ENCODE results near the gene ZNF891.

Gene ZNF891

DNA sequence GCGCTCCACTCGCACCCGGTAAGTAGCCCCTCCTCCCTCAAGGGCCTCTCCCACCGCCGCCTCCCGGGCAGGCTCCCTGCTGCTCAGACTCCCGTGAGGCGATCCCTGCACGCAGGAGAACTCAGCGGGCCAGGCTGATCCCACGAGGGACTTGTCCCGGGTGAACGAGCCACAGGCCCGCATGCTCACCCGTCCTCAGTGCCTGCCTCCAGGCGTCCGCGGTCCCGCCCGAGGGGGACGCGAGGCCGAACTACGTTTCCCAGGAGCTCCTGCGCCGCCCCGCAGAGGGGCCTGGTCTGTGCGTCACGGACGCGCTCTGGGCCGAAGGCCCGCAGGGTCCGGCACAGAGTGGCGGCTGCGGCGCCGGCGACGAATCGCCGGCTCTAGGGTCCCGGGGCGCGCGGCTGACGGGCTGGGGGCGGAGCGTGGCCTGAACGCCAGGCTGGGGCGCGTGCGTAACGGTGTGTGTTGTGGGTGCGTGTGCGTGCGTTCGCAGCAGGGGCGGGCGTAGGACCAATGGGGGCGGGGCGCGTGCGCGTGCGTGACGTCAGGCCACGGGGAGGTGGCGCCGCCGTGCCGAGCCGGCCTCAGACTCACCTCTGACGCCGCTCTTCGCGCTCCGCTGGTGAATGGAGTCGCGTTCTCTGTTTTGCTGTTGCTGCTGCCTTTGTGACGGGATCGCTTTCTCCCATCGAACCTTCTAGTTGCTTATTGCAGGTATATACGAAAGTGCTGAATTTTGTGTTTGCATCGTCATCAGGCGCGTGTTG is at the start of gene ZNF891, which contains the start of gene ZNF10:
Gene ZNF891 (minus strand): TSS at position 237 of the 770 bp plus-strand sequence. CDS start 8,356 bp downstream, outside the sequence.
Gene ZNF10 (plus strand): TSS at position 590 of the 770 bp plus-strand sequence. CDS start 13,866 bp downstream, outside the sequence.
- TF ChIP-seq, protein P1, sequence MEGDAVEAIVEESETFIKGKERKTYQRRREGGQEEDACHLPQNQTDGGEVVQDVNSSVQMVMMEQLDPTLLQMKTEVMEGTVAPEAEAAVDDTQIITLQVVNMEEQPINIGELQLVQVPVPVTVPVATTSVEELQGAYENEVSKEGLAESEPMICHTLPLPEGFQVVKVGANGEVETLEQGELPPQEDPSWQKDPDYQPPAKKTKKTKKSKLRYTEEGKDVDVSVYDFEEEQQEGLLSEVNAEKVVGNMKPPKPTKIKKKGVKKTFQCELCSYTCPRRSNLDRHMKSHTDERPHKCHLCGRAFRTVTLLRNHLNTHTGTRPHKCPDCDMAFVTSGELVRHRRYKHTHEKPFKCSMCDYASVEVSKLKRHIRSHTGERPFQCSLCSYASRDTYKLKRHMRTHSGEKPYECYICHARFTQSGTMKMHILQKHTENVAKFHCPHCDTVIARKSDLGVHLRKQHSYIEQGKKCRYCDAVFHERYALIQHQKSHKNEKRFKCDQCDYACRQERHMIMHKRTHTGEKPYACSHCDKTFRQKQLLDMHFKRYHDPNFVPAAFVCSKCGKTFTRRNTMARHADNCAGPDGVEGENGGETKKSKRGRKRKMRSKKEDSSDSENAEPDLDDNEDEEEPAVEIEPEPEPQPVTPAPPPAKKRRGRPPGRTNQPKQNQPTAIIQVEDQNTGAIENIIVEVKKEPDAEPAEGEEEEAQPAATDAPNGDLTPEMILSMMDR (IDR thresholded peaks at IDR 0.05; ENCODE audit: control insufficient read depth, insufficient read depth, low read depth, low read length, missing control alignments) = no peak
- DNase-seq (ENCODE audit: low read depth) = peak; percentile 75
- peak within 1 kb of the TSS; percentile 82 for H3K4me3 ChIP-seq (ENCODE audit: control insufficient read depth, low read depth, low read length)

DNA sequence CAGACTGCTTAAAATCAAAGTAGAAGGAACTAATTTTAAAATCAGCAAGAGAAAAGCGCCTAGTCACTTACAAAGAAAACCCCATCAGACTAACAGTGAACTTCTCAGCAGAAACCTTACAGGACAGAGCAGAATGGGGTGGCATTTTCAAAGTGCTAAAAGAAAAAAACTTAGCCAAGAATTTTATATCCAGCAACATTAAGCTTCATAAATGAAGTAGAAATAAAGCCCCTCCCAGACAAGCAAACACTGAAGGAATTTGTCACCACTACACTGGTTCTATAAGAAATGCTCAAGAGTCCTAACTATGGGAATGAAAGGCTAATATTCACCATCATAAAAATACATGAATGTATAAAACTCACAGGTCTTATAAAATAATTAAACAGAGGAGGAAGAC is 44.8 kb upstream of the ZNF891 start:
- H3K4me3 ChIP-seq (ENCODE audit: control insufficient read depth, low read depth, low read length) = no peak overlapping the region
- TF ChIP-seq, protein P1 (IDR thresholded peaks at IDR 0.05; ENCODE audit: control insufficient read depth, insufficient read depth, low read depth, low read length, missing control alignments) = no peak
- DNase-seq (ENCODE audit: low read depth) = no peak

DNA sequence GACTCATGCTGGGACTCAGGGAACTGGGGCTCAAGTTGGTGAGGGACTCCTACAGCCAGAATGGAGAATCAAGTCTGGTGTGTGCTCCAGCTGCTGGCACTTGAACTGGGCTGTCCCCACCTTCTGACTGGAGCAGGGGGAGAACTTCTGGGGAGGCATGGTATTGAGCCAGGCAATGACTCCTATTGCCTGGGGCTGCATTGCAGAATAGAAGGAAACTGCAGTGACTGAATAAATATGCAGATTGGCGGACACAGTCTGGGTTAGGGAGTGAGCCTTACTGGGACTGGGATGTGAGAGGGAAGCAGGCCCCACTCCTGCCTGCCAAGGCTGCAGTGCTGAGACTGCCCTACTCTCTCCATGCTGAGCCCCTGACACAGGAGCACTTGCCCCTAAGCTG is 42.4 kb upstream of the ZNF891 start:
- no peak for DNase-seq (ENCODE audit: low read depth)
- no peak overlapping the region for H3K4me3 ChIP-seq (ENCODE audit: control insufficient read depth, low read depth, low read length)
- TF ChIP-seq, protein P1 (IDR thresholded peaks at IDR 0.05; ENCODE audit: control insufficient read depth, insufficient read depth, low read depth, low read length, missing control alignments) = no peak

DNA sequence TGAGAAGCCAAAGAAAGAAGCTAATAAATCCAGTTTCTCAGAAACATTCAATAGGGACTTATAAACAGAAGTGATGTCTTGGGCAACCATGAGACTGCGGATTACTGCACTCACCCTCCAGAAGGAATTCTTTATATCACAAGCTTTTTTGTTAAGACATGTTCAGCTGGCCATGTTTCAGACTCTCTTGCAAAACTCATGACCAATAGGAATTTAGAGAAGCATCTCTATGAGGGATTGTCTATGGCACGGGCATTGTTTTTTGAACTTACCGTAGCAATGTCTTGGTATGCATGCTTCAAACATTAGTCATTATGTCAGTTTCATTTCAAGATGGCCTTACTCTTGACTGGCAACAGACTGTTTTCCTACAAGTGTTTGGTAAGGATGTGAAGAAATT is 35.7 kb upstream of the ZNF891 start:
- no peak overlapping the region for H3K4me3 ChIP-seq (ENCODE audit: control insufficient read depth, low read depth, low read length)
- TF ChIP-seq, protein P1 (IDR thresholded peaks at IDR 0.05; ENCODE audit: control insufficient read depth, insufficient read depth, low read depth, low read length, missing control alignments) = no peak
- DNase-seq (ENCODE audit: low read depth) = no peak

DNA sequence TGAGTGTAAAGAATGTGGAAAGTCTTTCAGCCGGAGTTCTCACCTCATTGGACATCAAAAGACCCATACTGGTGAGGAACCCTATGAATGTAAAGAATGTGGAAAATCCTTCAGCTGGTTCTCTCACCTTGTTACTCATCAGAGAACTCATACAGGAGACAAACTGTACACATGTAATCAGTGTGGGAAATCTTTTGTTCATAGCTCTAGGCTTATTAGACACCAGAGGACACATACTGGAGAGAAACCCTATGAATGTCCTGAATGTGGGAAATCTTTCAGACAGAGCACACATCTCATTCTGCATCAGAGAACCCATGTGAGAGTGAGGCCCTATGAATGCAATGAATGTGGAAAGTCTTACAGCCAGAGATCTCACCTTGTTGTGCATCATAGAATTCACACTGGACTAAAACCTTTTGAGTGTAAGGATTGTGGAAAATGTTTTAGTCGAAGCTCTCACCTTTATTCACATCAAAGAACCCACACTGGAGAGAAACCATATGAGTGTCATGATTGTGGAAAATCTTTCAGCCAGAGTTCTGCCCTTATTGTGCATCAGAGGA is 26.1 kb upstream of the ZNF891 start:
- TF ChIP-seq, protein P1 (IDR thresholded peaks at IDR 0.05; ENCODE audit: control insufficient read depth, insufficient read depth, low read depth, low read length, missing control alignments) = no peak
- no peak overlapping the region for H3K4me3 ChIP-seq (ENCODE audit: control insufficient read depth, low read depth, low read length)
- DNase-seq (ENCODE audit: low read depth) = no peak

DNA sequence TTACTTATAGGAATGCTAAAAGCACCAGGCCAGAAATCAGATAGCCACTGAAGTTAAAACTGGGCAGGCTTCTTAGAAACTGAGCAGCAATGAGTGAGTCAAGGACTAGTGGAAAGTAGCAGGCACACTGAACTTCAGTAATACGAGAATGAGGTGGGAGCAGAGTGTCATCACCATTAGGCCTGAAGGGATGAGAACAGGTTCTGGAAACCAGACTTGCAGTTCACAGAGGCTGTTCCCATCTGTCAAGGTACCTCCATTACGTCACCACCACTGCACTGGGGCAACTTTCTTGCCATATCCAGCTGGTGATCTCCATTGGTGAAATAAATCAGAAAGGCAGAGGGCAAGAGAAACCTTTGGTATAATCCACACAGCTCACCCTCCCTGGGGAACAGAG is 15.9 kb upstream of the ZNF891 start:
- H3K4me3 ChIP-seq (ENCODE audit: control insufficient read depth, low read depth, low read length) = no peak overlapping the region
- DNase-seq (ENCODE audit: low read depth) = no peak
- TF ChIP-seq, protein P1 (IDR thresholded peaks at IDR 0.05; ENCODE audit: control insufficient read depth, insufficient read depth, low read depth, low read length, missing control alignments) = no peak
